ENCODE results near the gene STRADA.
"Not testable (repeated sequence)": the region's sequence is repeated elsewhere in the genome, so short reads cannot be mapped to it uniquely, and the experiment has no call there.

The STRADA gene

GRCh38 chr17:63735691-63736090 lies 5.9 kb downstream of the STRADA start:
- TF ChIP-seq, protein P1, sequence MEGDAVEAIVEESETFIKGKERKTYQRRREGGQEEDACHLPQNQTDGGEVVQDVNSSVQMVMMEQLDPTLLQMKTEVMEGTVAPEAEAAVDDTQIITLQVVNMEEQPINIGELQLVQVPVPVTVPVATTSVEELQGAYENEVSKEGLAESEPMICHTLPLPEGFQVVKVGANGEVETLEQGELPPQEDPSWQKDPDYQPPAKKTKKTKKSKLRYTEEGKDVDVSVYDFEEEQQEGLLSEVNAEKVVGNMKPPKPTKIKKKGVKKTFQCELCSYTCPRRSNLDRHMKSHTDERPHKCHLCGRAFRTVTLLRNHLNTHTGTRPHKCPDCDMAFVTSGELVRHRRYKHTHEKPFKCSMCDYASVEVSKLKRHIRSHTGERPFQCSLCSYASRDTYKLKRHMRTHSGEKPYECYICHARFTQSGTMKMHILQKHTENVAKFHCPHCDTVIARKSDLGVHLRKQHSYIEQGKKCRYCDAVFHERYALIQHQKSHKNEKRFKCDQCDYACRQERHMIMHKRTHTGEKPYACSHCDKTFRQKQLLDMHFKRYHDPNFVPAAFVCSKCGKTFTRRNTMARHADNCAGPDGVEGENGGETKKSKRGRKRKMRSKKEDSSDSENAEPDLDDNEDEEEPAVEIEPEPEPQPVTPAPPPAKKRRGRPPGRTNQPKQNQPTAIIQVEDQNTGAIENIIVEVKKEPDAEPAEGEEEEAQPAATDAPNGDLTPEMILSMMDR (IDR thresholded peaks at IDR 0.05): no peak

GRCh38 chr17:63722403-63722802 lies 19.2 kb downstream of the STRADA start:
- H3K9me3 ChIP-seq: no peaks in the 10 kb centered on the region
- peaks cover 80% of the 10 kb centered on the region for H3K36me3 ChIP-seq
- H3K27ac ChIP-seq: no peak overlapping the region
- TF ChIP-seq, protein P1 (IDR thresholded peaks at IDR 0.05): no peak
- no peak overlapping the region for H3K4me3 ChIP-seq (ENCODE audit: low read depth in 1 of 2, low read length in 1 of 2)
- no peaks in the 10 kb centered on the region for H3K4me1 ChIP-seq (ENCODE audit: control insufficient read depth in 1 of 2, insufficient read depth in 1 of 2, low read depth in 1 of 2, low read length in 1 of 2)
- H3K27me3 ChIP-seq: no peaks in the 10 kb centered on the region

More at GRCh38 chr17:63735691-63736090, 5.9 kb downstream of the STRADA start:
- Histone ChIP-seq H3K27me3 (no peaks in the 10 kb centered on the region), H3K4me1 (ENCODE audit: control insufficient read depth in 1 of 2, insufficient read depth in 1 of 2, low read depth in 1 of 2, low read length in 1 of 2) (peaks cover 8 to 15% of the 10 kb centered on the region in 2 experiments), H3K36me3 (no peaks in the 10 kb centered on the region), H3K4me3 (ENCODE audit: low read depth in 1 of 2, low read length in 1 of 2) (no peak overlapping the region), H3K27ac (no peak overlapping the region), H3K9me3 (no peaks in the 10 kb centered on the region)

- H3K4me1 ChIP-seq (ENCODE audit: control insufficient read depth in 1 of 2, insufficient read depth in 1 of 2, low read depth in 1 of 2, low read length in 1 of 2); H3K27me3 ChIP-seq; H3K9me3 ChIP-seq; H3K4me3 ChIP-seq (ENCODE audit: low read depth in 1 of 2, low read length in 1 of 2); H3K27ac ChIP-seq: not testable (repeated sequence)
- peaks cover 76% of the 10 kb centered on the region for H3K36me3 ChIP-seq
Observed at GRCh38 chr17:63720194-63720593, 21.4 kb downstream of the STRADA start.

- TF ChIP-seq, protein P1 (IDR thresholded peaks at IDR 0.05): no peak
- Histone ChIP-seq H3K27ac (no peak overlapping the region), H3K4me3 (ENCODE audit: low read depth in 1 of 2, low read length in 1 of 2) (no peak overlapping the region), H3K27me3 (no peaks in the 10 kb centered on the region), H3K9me3 (no peaks in the 10 kb centered on the region), H3K36me3 (peaks cover 76% of the 10 kb centered on the region), H3K4me1 (ENCODE audit: control insufficient read depth in 1 of 2, insufficient read depth in 1 of 2, low read depth in 1 of 2, low read length in 1 of 2) (no peaks in the 10 kb centered on the region)
Observed at GRCh38 chr17:63718988-63719387, 22.6 kb downstream of the STRADA start.

- Histone ChIP-seq H3K4me1 (ENCODE audit: control insufficient read depth in 1 of 2, insufficient read depth in 1 of 2, low read depth in 1 of 2, low read length in 1 of 2) (no peaks in the 10 kb centered on the region), H3K36me3 (peaks cover 81% of the 10 kb centered on the region), H3K9me3 (no peaks in the 10 kb centered on the region), H3K27me3 (no peaks in the 10 kb centered on the region), H3K27ac (no peak overlapping the region), H3K4me3 (ENCODE audit: low read depth in 1 of 2, low read length in 1 of 2) (no peak overlapping the region)
- TF ChIP-seq, protein P1 (IDR thresholded peaks at IDR 0.05): no peak
Observed at GRCh38 chr17:63716426-63716825, 25.2 kb downstream of the STRADA start.

DNA sequence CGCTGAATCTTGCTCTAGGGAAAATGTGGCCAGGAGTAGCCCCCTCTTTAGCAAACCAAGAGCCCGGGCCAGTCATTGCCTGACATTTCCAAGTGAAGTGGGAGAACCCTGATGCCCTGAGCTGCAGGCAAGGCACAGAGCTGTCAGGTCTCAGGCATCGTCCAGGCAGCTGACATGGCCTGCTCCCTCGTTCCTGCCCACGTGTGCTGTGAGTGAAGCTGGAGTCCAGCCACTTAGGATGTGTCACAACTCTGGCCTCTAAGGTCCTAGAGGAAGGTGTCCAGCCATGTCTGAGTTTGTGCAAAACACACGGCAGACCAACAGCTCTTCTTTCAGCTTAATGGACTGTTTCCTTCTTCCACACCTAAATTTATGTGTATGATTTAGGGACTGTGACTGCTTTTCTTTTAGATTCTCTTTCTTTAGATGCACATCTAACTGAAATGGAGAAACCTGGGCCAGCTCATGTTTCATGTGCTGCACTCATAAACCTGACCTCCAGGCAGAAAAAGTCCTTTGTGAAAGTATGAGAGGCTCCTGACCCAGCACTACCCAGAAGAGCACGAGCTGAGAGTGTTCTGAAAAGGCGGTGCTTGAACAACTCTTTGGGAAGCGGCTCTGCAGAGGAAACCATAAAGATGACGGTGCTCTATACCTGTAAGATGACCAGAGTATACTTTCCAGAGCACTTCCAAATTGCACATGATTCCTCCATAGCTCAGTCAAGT lies 26.9 kb downstream of the STRADA start:
- no peak overlapping the region for H3K4me3 ChIP-seq (ENCODE audit: low read depth in 1 of 2, low read length in 1 of 2)
- no peaks in the 10 kb centered on the region for H3K9me3 ChIP-seq
- peaks cover 87% of the 10 kb centered on the region for H3K36me3 ChIP-seq
- no peak overlapping the region for H3K27ac ChIP-seq
- no peaks in the 10 kb centered on the region for H3K4me1 ChIP-seq (ENCODE audit: control insufficient read depth in 1 of 2, insufficient read depth in 1 of 2, low read depth in 1 of 2, low read length in 1 of 2)
- TF ChIP-seq, protein P1 (IDR thresholded peaks at IDR 0.05): no peak
- H3K27me3 ChIP-seq: no peaks in the 10 kb centered on the region
